Left ventricle myocardium superior (tissue), 1 donor: Measurements from ENCODE around the gene C6orf62. TPM values are rescaled to one million over a fixed set of nuclear protein-coding genes. Genes with fewer than 3 reads are reported as not detected.
"Not testable (repeated sequence)": the region's sequence is repeated elsewhere in the genome, so short reads cannot be mapped to it uniquely, and the experiment has no call there.

ENCODE experiments used
- ATAC-seq: fragments of 200-7000 bp; cut with Tn5 transposase; one replicate; pipeline ENCODE4 v1.9.1; 2020; ENCODE audit warnings: mild to moderate bottlenecking, moderate library complexity
- DNase-seq: peaks from one replicate; pipeline ENCODE4 v3.0.0-alpha.2; 2020
- intact Hi-C: fragments of 100-400 bp; cut with micrococcal nuclease; formaldehyde crosslinking; loops from one replicate; pipeline ENCODE4 v1.11.0; 2022
- long read RNA-seq: library from polyadenylated mRNA; unstranded; transcript quantifications from one replicate; pipeline ENCODE4 v2.0.0, GENCODE V29; 2021
- total RNA-seq: library from RNA; stranded (reverse); fragmentation: NEBNext Ultra II Directional; extraction: Animal tissue kit (Norgen Biotek cat#: 25700); gene quantifications from one replicate; pipeline ENCODE4 v1.2.1, GENCODE V29; 2021
- donor health status: DM: no; HTN: yes; CAD: no; lungs with severe emphysema.

C6orf62 gene
- 41.4 TPM for total RNA-seq
- long read RNA-seq, full-length matches to known transcripts = 9 of 10 reads
- long read RNA-seq, partial matches to known transcripts = 0 of 10 reads
- long read RNA-seq, other reads (novel, unspliced or antisense) = 1 of 10 reads

DNA sequence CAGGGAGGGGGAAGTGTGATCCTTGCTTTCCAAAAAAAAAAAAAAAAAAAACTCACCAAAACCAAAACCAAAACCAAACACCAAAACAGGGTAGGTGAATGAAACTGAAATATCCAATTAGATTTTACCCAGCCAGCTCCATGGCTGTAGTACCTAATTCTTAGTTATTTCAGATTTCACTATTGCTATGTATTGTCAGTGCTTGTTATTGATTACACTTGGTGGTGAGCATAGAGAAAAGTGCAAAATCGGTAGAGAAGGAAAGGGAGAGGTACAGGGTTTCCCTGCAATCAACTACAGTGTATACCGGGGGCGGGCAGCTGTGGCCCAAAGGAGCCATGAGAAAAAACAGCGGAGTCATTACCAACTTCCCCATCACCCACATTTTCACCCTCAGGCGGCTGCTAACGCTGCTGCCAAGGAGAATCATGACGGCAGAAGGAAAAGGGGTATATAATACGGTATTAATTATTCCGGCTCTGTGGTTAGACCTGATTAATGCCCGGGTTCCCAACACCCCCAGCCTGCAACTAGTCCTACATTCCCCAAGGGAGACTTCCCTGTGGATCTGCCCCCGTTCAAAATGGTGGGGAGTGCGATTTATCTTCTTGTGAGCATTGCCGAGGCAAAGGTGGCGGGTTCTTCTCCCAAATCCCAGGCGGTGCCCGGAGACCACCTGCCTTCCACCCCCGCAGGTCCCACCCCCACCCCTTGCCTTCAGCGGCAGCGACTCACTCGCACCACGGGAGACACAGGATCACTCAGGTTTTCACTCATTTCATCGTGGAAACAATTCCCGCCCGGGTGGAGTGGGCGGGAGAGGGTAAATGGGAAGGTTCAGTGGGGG is at the start of gene C6orf62:
Gene C6orf62 (minus strand): TSS at position 30 of the 847 bp plus-strand sequence. CDS start 486 bp downstream, outside the sequence.
- DNase-seq (peak; percentile 42), ATAC-seq (no peak)
- intact Hi-C loops = no loop called here

DNA sequence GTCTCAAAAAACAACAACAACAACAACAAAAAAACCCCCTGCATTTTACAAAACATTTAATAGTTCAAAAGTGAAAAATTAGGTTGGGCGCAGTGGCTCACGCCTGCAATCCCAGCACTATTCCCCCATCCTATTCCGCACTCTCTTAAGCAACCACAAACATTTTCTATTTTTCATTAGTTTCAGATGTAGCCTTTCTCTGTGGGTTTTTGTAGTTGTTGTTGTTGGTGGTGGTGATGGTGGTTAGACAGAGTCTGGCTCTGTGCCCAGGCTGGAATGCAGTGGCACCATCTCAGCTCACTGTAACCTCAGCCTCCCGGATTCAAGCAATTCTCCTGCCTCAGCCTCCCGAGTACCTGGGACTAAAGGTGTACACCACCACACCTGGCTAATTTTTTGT is 49.4 kb upstream of the C6orf62 start:
- ATAC-seq = no peak
- intact Hi-C loops = no loop called here
- DNase-seq = no peak

DNA sequence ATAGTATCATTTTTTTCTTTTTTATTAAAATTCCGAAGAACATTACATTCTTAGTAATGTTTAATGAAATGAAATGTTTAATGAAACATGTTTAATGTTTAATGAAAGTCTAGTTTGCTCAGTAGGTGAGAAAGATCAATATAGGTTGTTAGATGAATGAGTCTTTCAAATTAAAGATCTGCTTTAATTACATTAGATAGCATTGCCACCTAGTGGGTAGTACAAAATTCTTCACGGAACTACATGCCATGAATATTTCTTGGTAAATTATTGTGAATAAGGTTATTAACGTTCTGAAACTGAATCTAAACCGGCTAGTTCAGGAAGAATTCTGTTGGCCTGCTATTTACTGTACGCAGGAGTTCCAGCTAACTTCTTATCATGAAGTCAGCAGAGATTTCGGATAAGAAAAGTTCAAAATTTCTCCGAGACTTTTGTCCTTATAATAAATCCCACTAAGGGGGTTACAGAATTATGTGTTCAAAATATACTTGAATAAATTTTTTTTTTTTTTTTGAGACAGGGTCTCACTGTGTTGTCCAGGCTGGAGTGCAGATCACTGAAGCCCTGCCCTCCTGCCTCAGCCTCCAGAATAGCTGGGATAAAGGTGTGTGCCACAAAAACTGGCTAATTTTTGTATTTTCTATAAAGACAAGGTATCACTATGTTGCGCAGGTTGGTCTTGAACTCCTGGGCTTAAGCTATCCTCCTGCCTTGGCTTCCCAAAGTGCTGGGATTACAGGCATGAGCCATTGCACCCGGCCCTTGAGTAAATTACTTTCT is 47.9 kb upstream of the C6orf62 start:
- no peak for ATAC-seq
- DNase-seq = no peak
- intact Hi-C loops = no loop called here

DNA sequence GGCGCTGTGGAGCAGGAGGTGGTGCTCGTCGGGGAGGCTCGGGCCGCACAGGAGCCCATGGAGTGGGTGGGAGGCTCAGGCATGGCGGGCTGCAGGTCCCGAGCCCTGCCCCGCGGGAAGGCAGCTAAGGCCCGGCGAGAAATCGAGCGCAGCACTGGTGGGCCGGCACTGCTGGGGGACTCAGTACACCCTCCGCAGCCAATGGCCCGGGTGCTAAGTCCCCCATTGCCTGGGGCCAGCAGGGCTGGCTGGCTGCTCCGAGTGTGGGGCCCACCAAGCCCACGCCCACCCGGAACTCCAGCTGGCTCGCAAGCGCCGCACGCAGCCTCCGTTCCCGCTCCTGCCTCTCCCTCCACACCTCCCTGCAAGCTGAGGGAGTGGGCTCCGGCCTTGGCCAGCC is 47.0 kb upstream of the C6orf62 start:
- ATAC-seq, intact Hi-C loops, DNase-seq: not testable (repeated sequence)

DNA sequence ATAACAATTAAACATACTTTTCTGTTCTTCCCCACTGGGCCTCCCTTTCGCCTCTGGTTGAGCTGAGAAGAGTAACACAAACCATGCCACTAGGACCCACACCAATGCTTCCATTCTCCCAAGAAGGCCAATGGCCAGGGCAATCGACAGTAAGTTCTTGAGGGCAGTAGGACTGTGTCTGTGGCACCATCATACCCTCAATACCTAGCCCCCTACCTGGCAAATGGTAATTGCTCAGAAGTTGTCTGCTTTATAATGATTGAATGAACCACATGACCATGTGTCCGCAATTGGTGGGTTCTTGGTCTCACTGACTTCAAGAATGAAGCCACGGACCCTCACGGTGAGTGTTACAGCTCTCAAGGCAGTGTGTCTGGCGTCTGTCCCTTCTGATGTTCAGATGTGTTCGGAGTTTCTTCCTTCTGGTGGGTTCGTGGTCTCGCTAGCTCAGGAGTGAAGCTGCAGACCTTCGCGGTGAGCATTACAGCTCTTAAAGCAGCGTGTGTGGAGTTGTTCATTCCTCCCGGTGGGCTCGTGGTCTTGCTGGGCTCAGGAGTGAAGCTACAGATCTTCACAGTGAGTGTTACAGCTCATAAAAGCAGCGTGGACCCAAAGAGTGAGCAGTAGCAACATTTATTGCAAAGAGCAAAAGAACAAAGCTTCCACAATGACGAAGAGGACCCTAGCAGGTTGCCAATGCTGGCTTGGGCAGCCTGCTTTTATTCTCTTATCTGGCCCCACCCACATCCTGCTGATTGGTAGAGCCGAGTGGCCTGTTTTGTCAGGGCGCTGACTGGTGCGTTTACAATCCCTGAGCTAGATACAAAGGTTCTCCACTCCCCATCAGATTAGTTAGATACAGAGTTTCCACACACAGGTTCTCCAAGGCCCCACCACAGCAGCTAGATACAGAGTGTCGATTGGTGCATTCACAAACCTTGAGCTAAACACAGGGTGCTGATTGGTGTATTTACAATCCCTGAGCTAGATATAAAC is 46.2 kb upstream of the C6orf62 start:
- DNase-seq, intact Hi-C loops, ATAC-seq: not testable (repeated sequence)

DNA sequence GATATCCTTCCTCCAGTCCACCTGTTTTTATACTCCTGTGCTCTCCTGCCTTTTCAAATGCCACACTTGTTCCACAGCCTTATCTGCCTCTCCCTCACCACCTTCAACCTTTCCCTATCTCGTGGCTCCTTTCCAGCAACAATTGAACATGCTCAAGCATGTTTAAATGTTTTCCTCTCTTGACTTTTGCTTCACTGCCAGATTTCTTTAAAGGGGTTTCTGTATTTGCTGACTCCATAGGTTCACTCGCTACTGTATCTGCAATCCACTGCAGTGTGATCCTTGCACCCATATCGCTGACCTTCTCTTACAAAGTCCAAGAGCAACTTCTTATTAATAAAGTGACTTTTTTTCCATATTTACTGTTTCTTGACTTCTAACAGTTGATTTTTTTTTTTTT is 44.6 kb upstream of the C6orf62 start:
- no peak for DNase-seq
- intact Hi-C loops = no loop called here
- ATAC-seq = no peak

DNA sequence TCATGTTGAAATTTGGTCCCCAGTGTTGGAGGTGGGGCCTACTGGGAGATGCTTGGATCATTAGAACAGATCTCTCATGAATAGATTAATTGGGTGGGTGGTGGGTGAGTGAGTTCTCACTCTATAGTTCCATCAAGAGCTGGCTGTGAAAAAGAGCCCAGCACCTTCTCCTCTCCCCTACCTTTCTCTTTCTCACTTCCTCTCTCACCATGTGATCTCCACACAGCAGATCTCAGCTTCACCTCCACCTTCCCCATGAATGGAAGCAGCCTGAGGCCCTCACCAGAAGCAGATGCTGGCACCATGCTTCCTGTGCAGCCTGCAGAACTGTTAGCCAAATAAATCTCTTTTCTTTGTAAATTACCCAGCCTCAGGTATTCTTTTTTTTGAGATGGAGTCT is 42.9 kb upstream of the C6orf62 start:
- DNase-seq = no peak
- ATAC-seq = no peak
- intact Hi-C loops = no loop called here

DNA sequence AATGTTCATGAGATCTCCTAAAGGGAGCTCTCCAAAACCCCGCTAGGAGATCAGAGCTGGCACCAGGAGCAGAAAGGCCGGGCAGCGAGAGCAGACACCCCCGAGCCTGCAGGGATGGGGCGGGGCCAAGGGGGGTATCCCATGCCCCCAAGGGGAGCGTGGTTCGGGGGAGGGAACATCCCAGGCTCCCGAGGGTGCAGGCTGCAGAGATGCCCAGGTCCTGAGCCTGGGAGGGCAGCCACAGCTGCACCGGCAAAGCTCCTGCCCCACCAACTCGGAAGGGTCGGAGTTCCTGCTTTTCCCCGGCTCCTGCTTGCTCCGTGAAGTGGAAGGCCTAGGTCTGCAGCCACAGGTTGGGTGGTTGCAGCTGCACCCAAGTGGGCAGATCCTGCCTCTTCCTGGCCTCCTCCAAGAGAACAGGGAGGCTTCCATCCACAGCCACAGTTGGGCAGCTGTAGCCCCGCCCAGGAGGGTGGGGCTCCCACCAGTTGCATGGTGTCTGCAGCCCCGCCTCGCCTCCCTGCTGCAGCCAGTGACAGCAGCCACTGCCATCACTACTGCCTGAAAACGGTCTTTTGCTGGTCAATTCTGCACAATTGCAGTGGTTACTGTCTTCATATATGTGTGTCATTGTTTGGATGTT is 42.4 kb upstream of the C6orf62 start:
- no peak for ATAC-seq
- no peak for DNase-seq
- intact Hi-C loops = no loop called here

DNA sequence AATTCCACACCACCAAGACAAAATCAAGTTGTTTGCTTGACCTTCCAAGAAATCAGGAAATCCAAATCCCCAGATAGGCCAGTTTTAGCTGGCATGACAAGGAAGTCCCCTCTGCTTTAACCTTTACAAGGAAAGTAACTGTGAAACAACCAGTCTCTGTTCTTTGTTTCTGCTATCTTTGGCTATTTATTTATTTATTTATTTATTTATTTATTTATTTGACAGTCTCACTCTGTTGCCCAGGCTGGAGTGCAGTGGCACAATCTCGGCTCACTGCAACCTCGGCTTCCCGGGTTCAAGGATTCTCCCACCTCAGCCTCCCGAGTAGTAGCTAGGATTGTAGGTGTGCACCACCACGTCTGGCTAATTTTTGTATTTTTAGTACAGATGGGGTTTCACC is 41.3 kb upstream of the C6orf62 start:
- DNase-seq = no peak
- ATAC-seq = no peak
- intact Hi-C loops = no loop called here

DNA sequence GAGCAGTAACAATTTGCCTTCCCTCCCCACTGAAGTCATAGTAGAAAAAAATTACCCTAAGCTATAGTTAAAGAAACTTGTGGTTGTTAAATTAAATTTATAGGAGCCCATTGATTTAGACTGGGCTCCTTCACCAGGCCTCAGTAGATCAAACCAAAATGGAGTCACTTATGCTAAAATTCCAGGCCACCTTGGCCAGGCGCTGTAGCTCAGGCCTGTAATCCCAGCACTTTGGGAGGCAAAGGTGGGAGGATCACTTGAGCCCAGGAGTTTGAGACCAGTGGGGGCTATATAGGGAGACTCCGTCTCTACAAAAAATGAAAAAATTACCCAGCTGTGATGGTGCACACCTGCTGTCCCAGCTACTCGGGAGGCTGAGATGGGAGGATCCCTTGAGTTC is 40.8 kb upstream of the C6orf62 start:
- ATAC-seq = no peak
- intact Hi-C loops = no loop called here
- DNase-seq = no peak

DNA sequence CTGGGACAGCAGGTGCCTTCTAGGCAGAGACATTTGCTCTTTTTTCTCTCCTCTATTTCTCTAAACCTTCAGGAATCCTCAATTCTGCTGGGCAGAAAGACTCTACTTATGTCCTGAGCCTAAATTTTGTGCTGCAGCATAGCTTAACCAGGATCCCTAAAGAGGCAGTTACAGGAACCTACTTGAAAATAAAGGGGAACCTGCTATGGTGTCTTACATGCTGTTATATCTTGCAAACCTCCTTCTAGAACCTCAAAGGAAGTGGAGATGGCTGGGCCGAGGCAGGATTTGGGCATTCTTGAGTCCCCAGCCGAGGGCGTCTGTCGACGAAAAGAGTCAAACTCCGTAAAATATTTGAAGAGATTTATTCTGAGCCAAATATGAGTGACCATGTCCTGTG is 38.7 kb upstream of the C6orf62 start:
- DNase-seq (no peak), ATAC-seq (no peak)
- intact Hi-C loops = no loop called here

DNA sequence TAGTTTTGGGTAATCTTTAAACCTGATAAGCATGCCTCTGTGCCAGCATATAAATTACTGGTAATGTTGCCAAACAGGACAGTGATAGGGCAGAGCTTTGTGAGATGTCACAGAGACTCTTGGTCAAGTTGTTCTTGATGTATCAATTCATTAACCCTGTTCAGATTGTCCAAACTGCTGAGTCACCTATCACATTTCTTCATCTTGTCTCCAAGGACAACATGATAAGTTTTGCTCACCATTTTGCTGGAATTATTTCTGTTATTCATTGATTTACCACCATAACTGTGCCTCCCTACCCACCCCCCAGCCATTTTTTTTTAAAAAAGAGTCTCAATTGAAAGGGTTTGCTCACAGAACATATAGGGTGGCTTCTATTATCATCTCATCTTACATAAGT is 36.3 kb upstream of the C6orf62 start:
- DNase-seq = no peak
- intact Hi-C loops = no loop called here
- no peak for ATAC-seq

DNA sequence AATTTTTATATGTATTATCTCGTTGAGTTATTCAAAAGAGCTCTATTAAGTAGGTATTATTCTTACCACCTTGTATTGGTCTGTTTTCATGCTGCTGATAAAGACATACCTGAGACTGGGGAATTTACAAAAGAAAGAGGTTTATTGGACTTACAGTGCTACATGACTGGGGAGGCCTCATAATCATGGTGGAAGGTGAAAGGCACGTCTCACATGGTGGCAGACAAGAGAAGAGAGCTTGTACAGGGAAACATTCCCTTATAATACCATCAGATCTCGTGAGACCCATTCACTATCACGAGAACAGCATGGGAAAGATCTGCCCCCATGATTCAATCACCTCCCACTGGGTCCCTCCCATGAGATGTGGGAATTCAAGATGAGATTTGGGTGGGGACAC is 35.4 kb upstream of the C6orf62 start:
- intact Hi-C loops, DNase-seq, ATAC-seq: not testable (repeated sequence)

DNA sequence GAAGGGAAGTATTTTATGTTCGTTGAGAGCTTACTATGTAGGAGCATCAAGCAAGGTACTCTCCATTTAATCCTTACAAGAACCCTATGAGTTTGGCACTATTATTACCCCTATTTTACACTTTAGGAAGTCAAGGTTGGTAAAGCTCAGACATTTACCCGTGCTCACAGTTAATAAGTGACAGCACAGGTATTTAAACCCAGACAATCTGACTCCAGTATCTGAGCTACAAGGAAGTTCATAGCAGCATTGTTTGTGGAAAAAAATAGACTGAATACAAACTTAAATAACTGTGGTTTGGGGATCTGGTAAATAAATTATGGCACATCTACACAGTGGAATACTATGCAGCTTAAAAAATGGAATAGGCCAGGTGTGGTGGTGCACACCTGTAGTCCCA is 34.6 kb upstream of the C6orf62 start:
- intact Hi-C loops = no loop called here
- ATAC-seq = no peak
- no peak for DNase-seq

DNA sequence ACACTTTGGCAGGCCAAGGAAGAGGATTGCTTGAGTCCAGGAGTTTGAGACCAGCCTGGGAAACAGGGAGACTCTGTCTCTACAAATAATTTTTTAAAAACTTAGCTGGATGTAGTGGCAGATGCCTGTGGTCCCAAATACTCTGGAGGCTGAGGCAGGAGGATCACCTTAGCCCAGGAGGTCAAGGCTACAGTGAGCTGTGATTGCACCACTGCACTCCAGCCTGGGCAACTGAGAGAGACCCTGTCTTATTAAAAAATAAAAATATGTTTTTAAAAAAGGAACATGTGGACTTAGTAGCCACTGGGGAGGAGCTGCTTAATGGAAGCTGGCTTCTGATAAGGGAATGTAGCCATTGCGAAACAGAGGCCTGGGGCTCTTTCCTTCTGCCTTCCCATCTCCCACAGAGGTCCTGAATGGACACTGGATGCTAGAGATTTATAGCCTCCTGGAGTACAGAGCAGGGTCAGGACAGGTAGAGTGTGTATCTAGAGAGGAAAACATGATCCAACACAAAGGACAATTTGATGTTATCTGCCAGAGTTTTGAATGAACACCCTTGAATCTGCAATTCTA is 34.1 kb upstream of the C6orf62 start:
- no peak for DNase-seq
- intact Hi-C loops = no loop called here
- ATAC-seq = no peak

DNA sequence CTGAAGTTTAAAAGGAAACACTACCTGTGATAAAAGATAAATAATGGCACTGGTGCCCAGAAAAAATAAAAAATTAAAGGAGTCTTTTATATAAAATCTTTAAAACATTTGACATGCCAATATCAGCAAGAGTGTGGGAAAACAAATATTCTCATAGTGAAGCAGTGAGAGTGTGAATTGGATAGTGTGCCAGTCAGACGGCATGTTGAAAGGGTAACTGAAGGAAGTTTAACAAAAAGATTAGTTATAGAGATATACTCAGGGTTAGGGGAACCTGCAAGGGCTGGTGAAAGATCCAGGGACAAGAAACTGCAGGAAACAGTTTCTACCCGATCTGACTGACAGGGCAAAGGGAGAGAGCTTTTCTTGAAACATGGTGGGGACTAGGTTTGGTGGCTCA is 33.5 kb upstream of the C6orf62 start:
- DNase-seq (no peak), ATAC-seq (no peak)
- intact Hi-C loops = no loop called here

DNA sequence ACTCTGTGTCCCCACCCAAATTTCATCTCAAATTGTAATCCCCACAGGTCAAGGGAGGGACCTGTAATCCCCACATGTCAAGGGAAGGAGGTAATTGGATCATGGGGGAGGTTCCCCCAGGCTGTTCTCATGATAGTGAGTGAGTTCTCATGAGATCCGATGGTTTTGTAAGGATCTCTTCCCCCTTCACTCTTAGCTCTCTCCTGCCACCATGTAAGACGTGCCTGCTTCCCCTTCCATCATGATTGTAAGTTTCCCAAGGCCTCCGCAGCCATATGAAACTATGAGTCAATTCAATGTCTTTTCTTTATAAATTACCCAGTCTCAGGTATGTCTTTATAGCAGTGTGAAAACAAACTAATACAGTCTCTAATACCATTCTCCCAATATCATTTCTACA is 31.9 kb upstream of the C6orf62 start:
- ATAC-seq, intact Hi-C loops: not testable (repeated sequence)

DNA sequence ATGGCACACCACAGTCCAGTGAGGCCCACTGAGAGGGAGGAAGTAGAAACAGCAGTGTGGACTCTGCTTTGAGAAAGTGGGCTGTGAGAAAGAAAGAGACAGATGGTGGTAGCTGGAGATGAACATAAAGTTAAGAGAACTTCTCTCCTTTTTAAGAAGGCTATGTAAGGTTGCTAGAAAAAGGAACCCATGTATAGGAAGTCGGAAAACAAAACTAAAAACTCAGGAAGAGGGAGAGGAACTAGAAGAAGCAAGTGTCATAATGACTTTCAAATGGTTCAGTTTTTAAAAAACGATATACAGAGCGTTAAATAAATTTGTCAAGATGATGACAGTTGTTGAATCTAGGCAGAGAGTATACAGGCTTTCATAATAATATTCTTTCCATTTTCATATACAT is 30.3 kb upstream of the C6orf62 start:
- ATAC-seq = no peak
- intact Hi-C loops = no loop called here

More for the DNA sequence above, 31.9 kb upstream of the C6orf62 start:
- DNase-seq = not testable (repeated sequence)

More for the DNA sequence above, 30.3 kb upstream of the C6orf62 start:
- DNase-seq = no peak
